GM21723 (cell line): Measurements from ENCODE around the gene EFCAB8.

Experiments
- ATAC-seq: cut with Tn5 transposase; IDR thresholded peaks from one replicate; pipeline ENCODE4 v1.9.1; 2021; ENCODE audit warnings: mild to moderate bottlenecking, moderate library complexity; ENCODE audit not compliant: unreplicated experiment

EFCAB8 gene

GRCh38 chr20:32984196-32984595, 125.5 kb downstream of the EFCAB8 start:
- no peak for ATAC-seq

- ATAC-seq, result no peak
These were observed 126.1 kb downstream of the EFCAB8 start for GRCh38 chr20:32984631-32985354.

GRCh38 chr20:32985596-32985995, 126.9 kb downstream of the EFCAB8 start:
- ATAC-seq, result no peak

GRCh38 chr20:32986331-32986966, 127.7 kb downstream of the EFCAB8 start:
- no peak for ATAC-seq

GRCh38 chr20:32987044-32987825, 128.5 kb downstream of the EFCAB8 start:
- no peak for ATAC-seq

- no peak for ATAC-seq
These were observed 129.3 kb downstream of the EFCAB8 start for GRCh38 chr20:32988008-32988407.

DNA sequence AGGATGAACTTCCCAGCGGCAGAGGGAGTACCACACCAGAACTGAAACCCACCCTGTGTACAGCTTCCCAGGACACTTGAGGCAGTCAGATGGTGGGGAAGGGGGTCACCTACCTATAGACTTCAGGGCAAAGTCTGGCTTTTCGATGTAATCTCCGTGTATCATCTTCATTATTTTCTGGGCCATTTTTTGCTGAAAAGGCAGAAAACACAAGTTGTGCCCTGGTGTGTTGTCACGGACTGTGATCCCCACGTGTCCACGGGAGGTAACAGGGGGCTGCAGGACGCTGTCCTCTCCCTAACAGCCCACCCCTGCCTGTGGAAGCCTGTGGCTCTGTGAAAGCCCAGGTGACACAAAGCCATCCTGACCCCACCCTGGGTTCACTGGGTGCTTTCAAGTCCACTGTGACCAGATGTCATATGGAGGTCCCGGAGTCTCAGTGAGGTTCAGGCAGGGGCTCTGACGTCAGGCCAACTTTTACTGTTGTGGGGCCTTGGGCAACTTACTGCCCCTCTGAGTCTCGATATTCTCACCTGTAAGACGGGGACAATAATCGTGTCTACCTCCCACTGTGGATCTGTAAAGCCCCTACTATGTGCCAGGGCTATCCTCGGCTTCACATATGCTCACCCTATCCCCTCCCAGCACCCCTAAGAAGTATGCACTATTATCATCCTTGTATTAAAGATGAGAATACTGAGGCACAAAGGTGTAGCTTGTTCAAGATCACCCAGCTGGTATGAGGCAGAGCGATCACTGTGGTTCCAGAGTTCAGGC, 131.0 kb downstream of the EFCAB8 start:
- ATAC-seq, result no peak

- no peak for ATAC-seq
These were observed 131.7 kb downstream of the EFCAB8 start for GRCh38 chr20:32990426-32990825.

DNA sequence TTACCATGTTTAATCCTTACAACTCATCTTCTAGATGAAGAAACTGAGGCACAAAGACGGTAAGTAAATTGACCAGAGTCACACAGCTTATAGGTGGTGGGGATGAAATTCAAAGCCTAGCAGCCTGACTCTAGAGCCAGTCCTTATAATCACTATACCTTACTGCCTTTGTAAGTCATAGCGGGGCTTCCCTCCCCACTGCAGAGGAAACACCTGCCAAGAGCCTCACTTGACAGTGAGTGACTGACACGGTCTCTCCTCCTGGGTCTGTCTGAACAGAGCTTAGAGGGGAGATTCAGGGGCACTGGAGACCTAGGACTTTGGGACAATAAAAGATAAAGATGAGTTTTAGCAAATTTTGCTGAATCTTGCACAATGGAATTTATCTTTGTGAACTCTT, 132.7 kb downstream of the EFCAB8 start:
- no peak for ATAC-seq

DNA sequence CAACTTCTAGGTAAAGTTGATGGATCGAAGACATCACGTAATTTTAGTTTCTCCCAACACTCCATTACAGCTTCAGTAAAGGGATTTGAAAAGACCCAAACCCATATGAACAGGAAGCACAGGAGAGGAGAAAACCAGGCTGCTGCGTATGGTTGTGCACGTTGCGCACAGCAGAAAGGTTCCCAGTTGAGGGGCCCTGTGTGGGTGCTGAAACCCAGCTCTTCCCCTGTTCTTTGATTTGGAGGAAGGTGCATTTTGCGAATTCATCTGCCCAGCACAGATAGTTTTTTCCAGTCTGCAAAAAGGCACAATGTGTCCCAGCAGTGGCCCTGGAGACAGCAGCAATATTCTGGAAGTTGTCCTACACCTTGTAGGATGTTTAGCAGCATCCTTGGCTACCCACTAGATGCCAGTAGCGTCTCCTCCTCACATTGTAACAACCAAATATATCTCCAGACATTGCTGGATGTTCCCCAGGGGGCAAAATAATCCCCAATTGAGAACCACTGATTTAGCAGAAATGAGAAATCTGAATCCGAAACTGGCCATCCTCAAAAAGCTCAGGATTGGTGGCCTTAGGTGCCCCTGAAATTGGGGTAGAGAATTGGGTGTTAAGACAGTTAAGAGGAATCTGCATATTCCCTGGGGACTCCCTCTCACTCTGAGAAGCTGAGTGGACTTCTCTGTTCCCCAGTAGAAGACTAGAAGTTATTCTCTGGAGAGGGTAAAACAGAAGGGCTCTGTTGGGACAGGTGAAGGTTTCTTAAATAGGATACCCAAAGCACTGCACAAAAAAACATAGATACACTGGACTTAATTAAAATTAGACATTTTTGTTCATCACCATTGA, 133.3 kb downstream of the EFCAB8 start:
- ATAC-seq, result no peak

GRCh38 chr20:32993496-32994050, 134.8 kb downstream of the EFCAB8 start:
- no peak for ATAC-seq

- ATAC-seq, result no peak
These were observed 137.1 kb downstream of the EFCAB8 start for GRCh38 chr20:32995802-32996201.

DNA sequence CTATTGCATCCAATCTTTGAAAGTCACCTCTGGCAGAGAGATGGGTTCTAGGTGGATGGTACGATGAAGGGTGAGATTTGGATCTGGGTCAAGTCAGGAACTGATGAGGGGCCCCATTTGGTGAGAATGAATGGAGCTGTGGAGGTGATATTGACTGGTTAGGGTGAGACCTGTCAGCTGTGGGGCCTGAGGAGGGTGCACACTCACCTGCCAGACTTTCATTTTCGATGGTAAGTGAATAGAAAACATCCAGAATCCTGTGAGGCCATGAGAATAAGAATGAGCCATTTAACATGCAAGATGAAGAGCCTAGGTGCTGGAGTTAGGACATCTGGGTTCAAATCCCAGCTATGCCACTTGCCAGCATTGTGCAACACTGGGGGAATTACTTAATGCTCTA, 138.7 kb downstream of the EFCAB8 start:
- no peak for ATAC-seq

GRCh38 chr20:32999603-33000250, 141.0 kb downstream of the EFCAB8 start:
- ATAC-seq, result no peak

DNA sequence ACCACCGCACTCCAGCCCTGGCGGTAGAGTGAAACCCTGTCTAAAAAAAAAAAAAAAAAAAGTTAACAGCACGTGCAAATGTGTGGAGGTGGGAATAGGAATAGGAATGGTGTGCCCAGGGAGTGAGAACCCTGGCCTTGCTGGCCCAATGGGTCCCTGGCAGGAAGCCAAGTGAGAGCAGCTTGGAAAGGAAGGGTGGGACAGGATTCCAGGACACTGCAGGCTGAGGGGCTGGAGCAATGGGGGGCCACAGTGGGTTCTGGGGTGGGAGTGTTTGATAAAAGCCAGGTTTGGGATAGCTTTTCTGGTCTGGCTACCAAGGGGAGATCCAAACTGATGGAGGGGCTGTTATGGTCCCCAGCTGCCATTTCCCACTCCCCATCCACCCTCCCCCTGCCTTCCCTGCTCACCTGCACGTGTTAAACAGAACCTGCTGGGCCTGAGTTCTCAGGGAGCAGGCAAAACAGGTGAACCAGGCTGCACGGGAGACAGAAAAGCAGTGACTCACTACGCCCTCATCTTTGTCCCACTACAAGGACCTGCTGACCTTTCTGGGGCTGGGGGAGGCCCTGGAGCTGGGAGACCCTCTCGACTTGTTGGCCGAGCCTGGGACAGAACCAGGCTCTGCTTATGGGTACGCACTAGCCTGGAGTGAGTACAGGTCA, 142.2 kb downstream of the EFCAB8 start:
- no peak for ATAC-seq

DNA sequence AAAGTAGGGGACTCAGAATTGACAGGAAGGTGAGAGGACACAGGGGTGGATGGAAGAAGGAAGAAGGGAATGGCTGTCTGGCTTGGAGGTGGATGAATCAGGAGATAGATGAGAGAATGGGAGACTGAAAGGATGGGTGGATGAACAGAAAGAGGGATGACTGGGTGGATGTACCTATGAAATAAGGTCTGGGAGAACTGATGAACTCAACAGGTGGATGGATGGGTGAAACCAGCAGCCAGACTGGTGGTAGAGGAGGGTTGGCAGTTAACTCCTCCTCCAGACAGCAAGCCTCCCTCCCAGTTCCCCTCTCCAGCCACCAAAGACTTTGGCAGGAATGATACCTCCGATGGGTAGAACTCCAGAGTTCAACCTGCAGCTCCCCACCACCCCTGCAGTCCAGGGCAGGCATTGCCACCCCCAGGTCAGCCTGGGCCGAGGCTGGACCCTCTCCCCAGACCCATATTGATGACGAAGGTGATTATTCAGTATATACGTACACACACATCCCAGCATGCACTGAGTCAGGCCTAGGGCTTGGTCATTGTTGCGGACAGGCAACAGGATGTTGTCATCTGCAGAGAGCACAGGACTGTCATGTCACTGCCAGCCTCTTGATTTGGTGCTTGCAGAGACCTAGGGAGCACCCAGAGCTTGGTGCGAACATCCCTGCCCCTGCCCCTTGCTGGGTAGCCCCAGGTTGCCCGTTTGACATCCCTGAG, 143.5 kb downstream of the EFCAB8 start:
- ATAC-seq, result no peak

GRCh38 chr20:33004141-33004751, 145.5 kb downstream of the EFCAB8 start, which contains the start of gene SUN5:
TSS of gene SUN5 (minus strand) at chr20:33004433. CDS start at chr20:33004340, 93 bp downstream.
- no peak for ATAC-seq

DNA sequence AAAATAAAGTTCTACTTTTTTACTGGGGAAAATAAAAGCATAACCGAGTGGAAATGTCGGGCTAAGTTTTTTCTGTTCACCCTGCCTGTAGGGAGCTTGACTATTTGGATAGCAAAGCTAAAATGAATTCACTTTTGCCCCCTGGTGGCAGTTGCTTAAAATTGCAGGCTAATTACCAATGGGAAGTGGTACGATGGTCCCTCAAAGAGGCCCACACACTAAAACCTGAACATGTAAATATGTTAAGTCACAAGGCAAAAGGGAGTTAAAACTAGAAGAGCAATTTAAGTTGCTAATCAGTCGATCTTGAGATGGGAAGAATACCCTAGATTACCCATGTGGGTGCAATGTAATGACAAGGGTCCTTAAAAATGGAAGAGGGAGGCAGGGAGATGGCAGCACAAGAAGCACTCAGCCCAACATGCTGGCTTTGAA, 146.4 kb downstream of the EFCAB8 start:
- ATAC-seq, result no peak
